RCC 7860 (cell line): ENCODE results near the gene DDX42.
"Not testable (repeated sequence)": the region's sequence is repeated elsewhere in the genome, so short reads cannot be mapped to it uniquely, and the experiment has no call there.

Source experiments
- DNase-seq: peaks from one replicate; pipeline ENCODE4 v3.0.0-alpha.2; 2015; ENCODE audit warnings: low spot score
- FAIRE-seq: peaks from 2 replicates; lab custom pipeline; 2012; peaks lifted over from hg19 to GRCh38; lab: Jason Lieb, UNC

Gene DDX42

DNA sequence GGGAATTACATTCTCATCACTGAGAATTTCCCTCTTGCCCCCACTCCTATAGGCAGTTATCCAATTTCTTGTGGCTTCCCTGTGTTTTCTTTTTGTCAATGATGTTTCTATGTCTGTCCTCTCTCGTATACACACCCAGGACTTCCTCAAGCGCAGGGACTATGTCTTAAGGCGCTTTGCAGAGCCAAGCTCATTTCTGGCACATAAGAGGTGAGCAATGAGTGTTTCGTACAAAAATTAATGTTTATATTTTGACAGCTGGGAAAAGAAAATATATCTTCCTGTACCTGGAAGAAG is 947 bp downstream of the DDX42 start:
- DNase-seq (no peak), FAIRE-seq (no peak)

DNA sequence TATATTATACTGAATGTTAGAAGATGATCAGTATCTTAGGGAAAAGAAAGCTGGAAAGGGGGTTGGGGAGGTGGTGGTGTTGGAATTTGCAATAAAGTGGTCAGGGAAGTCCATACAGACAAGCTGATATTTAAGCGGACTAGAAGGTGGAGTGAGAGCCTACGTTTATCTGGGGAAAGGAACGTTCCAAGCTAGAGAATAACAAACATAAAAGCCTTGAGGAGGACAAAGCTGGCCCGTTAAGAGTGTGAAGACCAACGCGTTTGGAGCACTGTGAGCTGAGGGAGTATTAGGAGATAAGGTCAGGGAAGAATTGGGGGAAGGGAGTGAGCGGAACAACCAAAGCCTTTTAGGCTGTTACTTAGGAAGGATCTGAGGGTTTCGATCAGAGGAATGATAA is 1.4 kb downstream of the DDX42 start:
- FAIRE-seq: no peak
- no peak for DNase-seq

GRCh38 chr17:63780507-63780906 is 6.5 kb downstream of the DDX42 start:
- FAIRE-seq: no peak
- DNase-seq: no peak

GRCh38 chr17:63780928-63781327 is 7.0 kb downstream of the DDX42 start:
- DNase-seq (no peak), FAIRE-seq (no peak)

DNA sequence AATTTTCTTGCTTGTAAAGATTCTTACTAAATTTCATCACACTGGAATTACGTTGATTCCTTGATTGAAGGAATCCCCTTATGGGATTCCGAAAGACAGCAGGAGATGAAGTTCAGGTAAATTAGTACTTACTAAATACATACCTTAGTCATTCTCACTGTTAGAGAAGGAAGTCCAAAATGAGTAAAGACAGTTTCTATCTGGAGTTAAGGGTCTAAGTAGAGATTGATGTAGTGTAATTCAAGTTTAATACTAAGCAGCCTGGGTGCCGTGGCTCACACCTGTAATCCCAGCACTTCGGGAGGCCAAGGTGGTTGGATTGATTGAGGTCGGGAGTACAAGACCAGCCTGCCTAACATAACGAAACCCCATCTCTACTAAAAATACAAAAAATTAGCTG is 9.6 kb downstream of the DDX42 start:
- FAIRE-seq: no peak
- no peak for DNase-seq

GRCh38 chr17:63785556-63785955 is 11.6 kb downstream of the DDX42 start:
- peak; percentile 2 for FAIRE-seq

GRCh38 chr17:63786117-63786516 is 12.1 kb downstream of the DDX42 start:
- no peak for DNase-seq
- no peak for FAIRE-seq

More at GRCh38 chr17:63785556-63785955, 11.6 kb downstream of the DDX42 start:
- no peak for DNase-seq

GRCh38 chr17:63786971-63787711 is 13.2 kb downstream of the DDX42 start:
- FAIRE-seq (no peak), DNase-seq (no peak)

DNA sequence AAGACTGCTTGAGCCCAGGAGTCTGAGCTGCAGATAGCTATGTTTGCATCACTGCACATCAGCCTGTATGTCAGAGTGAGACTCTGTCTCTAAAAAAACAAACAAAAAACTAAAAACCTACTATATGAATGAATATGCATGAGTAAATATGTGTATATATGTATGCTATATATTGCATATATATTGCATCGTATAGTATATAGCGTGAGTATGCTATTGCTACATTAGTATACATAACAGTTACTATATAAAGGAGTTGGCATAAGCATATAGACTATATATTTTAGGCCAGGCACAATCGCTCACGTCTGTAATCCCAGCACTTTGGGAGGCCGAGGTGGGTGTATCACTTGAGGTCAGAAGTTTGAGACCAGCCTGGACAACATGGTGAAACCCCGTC is 16.1 kb downstream of the DDX42 start:
- FAIRE-seq: no peak

DNA sequence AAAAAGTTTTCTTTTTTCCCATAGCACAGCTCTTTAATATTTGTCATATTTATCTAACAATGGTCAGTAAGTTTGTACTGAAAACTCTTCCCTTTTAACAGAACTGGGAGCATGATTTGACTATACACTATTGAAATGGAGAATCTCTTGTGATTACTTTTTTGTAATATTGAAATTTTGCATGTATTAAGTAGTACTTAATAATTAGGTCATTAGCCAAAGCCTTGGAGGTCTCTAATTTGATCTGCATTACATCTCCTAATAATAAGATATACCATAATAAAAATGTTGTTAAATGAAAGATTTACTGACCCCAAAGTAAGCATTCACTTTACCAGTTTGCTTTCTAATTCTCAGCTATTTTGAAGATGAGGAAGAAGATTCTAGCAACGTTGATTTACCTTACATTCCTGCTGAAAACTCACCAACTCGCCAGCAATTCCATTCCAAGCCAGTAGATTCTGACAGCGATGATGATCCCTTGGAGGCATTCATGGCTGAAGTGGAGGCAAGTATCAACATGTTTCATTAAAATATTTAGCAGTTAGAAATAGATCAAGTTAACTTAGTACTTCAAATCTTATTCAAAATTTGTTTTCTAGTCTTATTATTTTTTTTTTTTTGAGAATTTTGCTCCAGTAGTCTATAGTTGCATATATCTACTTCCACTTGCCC is 18.2 kb downstream of the DDX42 start:
- FAIRE-seq: no peak
- no peak for DNase-seq

More for the DNA sequence above, 16.1 kb downstream of the DDX42 start:
- no peak for DNase-seq

DNA sequence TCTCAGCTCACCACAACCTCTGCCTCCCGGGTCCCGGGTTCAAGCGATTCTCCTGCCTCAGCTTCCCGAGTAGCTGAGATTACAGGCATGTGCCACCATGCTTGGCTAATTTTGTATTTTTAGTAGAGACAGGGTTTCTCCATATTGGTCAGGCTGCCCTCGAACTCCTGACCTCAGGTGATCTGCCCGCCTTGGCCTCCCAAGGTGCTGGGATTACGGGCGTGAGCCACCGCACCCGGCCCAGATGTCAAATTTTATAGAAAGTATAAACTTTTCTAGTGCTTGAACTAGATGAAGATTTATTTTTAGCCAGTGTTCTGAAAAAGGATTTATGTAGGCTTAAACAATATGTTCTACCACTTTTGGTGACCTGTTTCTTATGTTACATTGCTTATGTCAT is 22.4 kb downstream of the DDX42 start:
- not testable (repeated sequence) for FAIRE-seq, DNase-seq

DNA sequence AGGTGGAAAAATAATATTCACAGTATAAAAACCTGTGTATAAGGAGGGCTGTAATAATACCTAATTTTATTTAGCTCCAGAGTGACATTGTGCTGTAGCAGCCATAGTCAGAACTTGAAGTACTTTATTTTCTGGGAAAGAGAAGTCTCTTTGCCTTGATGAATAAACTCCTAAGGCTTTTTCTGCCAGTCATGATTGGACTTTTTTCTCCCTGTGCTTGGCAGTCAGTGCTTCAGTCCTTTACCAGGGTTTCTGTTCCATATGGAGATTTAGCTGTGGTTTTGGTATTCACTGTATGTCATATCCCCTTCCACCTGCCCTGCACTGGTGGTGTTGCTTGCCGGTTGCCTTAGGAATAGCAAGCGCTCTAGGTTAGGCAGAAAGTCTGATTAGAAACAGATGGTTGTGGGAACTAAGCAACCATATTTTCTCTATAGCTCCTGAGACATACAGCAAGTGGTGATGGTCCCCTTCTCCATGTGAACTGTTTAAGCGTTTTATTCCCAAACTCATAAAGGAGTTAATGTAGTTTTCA is 24.7 kb downstream of the DDX42 start:
- no peak for FAIRE-seq

GRCh38 chr17:63800783-63801182 is 26.8 kb downstream of the DDX42 start:
- FAIRE-seq (no peak), DNase-seq (no peak)

More for the DNA sequence above, 24.7 kb downstream of the DDX42 start:
- no peak for DNase-seq

GRCh38 chr17:63804328-63804727 is 30.4 kb downstream of the DDX42 start:
- DNase-seq (no peak), FAIRE-seq (no peak)

GRCh38 chr17:63805591-63805990 is 31.6 kb downstream of the DDX42 start:
- DNase-seq (no peak), FAIRE-seq (no peak)

DNA sequence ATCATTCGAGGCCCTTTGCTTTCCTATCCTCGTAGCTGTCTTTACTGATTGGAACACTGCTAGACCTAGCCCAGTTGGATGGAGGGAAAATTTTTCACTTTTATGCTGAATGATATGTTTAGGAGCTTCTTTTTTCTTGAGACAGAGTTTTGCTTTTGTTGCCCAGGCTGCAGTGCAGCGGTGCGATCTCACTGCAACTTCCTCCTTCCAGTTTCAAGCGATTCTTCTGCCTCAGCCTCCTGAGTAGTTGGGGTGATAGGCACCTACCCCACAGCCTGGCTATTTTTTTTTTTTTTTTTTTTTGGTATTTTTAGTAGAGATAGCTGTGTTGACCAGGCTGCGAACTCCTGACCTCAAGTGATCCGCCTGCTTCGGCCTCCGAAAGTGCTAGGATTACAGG is 36.0 kb downstream of the DDX42 start:
- DNase-seq (no peak), FAIRE-seq (no peak)

- FAIRE-seq (no peak), DNase-seq (no peak)
These were observed 42.2 kb downstream of the DDX42 start for GRCh38 chr17:63816123-63816522.

- DNase-seq (no peak), FAIRE-seq (no peak)
These were observed 42.7 kb downstream of the DDX42 start for GRCh38 chr17:63816669-63817068.

DNA sequence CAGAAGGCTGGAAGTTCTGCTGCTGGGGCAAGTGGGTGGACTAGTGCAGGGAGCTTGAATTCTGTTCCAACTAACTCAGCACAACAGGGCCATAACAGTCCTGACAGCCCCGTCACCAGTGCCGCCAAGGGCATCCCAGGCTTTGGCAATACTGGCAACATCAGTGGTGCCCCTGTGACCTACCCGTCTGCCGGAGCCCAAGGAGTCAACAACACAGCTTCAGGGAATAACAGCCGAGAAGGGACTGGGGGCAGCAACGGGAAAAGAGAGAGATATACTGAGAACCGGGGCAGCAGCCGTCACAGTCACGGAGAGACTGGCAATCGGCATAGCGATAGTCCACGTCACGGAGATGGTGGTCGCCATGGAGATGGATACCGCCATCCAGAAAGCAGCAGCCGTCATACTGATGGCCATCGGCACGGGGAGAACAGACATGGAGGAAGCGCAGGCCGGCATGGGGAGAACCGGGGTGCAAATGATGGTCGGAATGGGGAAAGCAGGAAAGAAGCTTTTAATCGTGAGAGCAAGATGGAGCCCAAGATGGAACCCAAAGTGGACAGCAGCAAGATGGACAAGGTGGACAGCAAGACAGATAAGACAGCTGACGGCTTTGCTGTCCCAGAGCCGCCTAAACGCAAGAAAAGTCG is 43.9 kb downstream of the DDX42 start:
- no peak for FAIRE-seq
- no peak for DNase-seq

DNA sequence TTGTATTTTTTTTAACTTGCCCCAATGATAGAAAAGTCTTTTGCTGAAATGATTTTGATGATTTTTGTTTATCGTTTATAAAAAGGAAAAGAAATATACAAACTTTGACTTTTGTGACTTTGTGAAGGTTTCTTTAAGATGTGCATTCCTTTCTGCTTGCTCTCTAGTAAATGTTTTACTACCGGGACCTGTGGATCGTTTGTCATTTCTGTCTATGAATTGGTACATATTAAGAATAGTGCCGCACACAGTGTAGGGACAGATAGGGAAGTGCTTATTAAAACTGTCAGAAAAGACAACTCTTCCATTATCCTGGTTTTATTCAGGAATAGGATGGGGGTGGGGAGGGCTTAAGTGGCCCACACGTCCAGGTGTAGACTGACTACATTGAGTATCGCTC is 45.2 kb downstream of the DDX42 start:
- DNase-seq (peak; percentile 55), FAIRE-seq (peak; percentile 87)

- no peak for FAIRE-seq
- DNase-seq: no peak
These were observed 45.9 kb downstream of the DDX42 start for GRCh38 chr17:63819585-63820537.
